ENCODE measurements around the gene RC3H2. TPM values are rescaled to one million over a fixed set of nuclear protein-coding genes. Genes with fewer than 3 reads are reported as not detected.

RC3H2 gene
- total and polyA plus RNA-seq, 2 of the 8 experiments (the other 6 are each of a cell fraction or from before 2014, with no cell fraction given), result 11.2 to 38.4 TPM

- Histone ChIP-seq H3K36me3 (ENCODE audit: control insufficient read depth in 2 of 4, insufficient read depth in 4 of 4, low read length in 3 of 4) (peaks cover 0 to 8% (median 1%) of the 10 kb centered on the region in 4 experiments; a peak in 4 of 8 replicates), H3K27ac (ENCODE audit: low read depth, low read length) (no peak overlapping the region), H4K5ac (ENCODE audit: insufficient read length, low read depth, low read length) (no peak overlapping the region), H2BK5ac (ENCODE audit: low read depth, low read length) (no peak overlapping the region), H3K4ac (replicated peaks; ENCODE audit: insufficient read length, low read depth, low read length) (no peak overlapping the region), H2AK5ac (ENCODE audit: low read depth, low read length) (no peak overlapping the region), H4K91ac (replicated peaks; ENCODE audit: insufficient read length, low read length) (no peak overlapping the region), H3K4me1 (replicated peaks in 1 of 4; ENCODE audit: control insufficient read depth in 3 of 4, insufficient read depth in 4 of 4, low read length in 3 of 4) (peaks cover 0 to 10% (median 2%) of the 10 kb centered on the region in 4 experiments; a peak in 3 of 7 replicates), H3K79me1 (ENCODE audit: low read depth, low read length) (0 out of 2 replicates have a peak, but pooled peaks cover 2% of the 10 kb centered on the region), H3K27me3 (replicated peaks in 1 of 4; ENCODE audit: control insufficient read depth in 3 of 4, extremely low read depth in 1 of 4, insufficient read depth in 3 of 4, low read length in 3 of 4) (no peaks in the 10 kb centered on the region), H3K4me3 (ENCODE audit: extremely low read depth in 1 of 4, insufficient read depth in 2 of 4, low read depth in 3 of 4, low read length in 4 of 4) (no peak overlapping the region), H3K23me2 (ENCODE audit: low read depth, low read length) (no peaks in the 10 kb centered on the region), H3K23ac (ENCODE audit: insufficient read length) (no peak overlapping the region), H4K8ac (ENCODE audit: extremely low read depth, insufficient read depth, low read length) (no peak overlapping the region), H3K9ac (replicated peaks in 1 of 4; ENCODE audit: extremely low read depth in 1 of 4, low read depth in 3 of 4, low read length in 3 of 4) (no peak overlapping the region), H3K18ac (ENCODE audit: extremely low read depth, low read length) (no peak overlapping the region), H3K56ac (replicated peaks; ENCODE audit: insufficient read length, low read depth, low read length) (no peak overlapping the region), H2BK12ac (ENCODE audit: low read depth, low read length) (no peak overlapping the region), H2AFZ (ENCODE audit: low read length) (no peak overlapping the region), H3K9me3 (ENCODE audit: insufficient read depth in 2 of 2, low read depth in 1 of 2, low read length in 1 of 2) (no peaks in the 10 kb centered on the region), H3K4me2 (ENCODE audit: insufficient read depth in 1 of 2, low read depth in 2 of 2, low read length in 2 of 2) (no peak overlapping the region), H3K79me2 (ENCODE audit: control insufficient read depth in 1 of 2, insufficient read depth in 2 of 2, low read length in 2 of 2) (peaks cover 6 to 74% of the 10 kb centered on the region in 2 experiments; a peak in 3 of 4 replicates), H3K14ac (ENCODE audit: insufficient read length) (no peak overlapping the region), H2BK20ac (ENCODE audit: low read length) (no peak overlapping the region), H2BK15ac (ENCODE audit: low read length) (no peak overlapping the region), H2BK120ac (replicated peaks; ENCODE audit: low read depth, low read length) (no peak overlapping the region), H4K20me1 (replicated peaks in 1 of 2; ENCODE audit: control insufficient read depth in 1 of 2, insufficient read depth in 2 of 2, low read length in 2 of 2) (peaks cover 0 to 2% of the 10 kb centered on the region in 2 experiments)
- FAIRE-seq, result no peak
- POLR2A ChIA-PET (ENCODE audit: partially characterized antibody), result interaction anchor here (1.1 kb wide), 2 partner anchors 14 to 20 kb away, joined by 3 read pairs; partner anchors contain the start of gene RABGAP1
- DNase-seq (ENCODE audit: low read depth in 1 of 2, low spot score in 2 of 2), result no peak
- CTCF ChIA-PET (ENCODE audit: partially characterized antibody), result no interaction called here
- TF ChIP-seq EZH2 (IDR thresholded peaks at IDR 0.05; ENCODE audit: low read depth, low read length, severe bottlenecking), result no peak
- no peak for TF ChIP-seq CEBPB (IDR thresholded peaks at IDR 0.05; ENCODE audit: low read depth, low read length)
- no peak for TF ChIP-seq CHD1 (IDR thresholded peaks at IDR 0.05; ENCODE audit: low read depth, low read length)
- TF ChIP-seq TBP (IDR thresholded peaks at IDR 0.05; ENCODE audit: low read depth, low read length), result no peak
- no peak for TF ChIP-seq JUN (IDR thresholded peaks at IDR 0.05; ENCODE audit: low read depth, low read length)
- no peak for TF ChIP-seq ZNF274 (IDR thresholded peaks at IDR 0.05; ENCODE audit: borderline replicate concordance, extremely low read depth, low read length)
- no peak for TF ChIP-seq SAP30 (IDR thresholded peaks at IDR 0.05; ENCODE audit: insufficient read depth, insufficient replicate concordance, low read length)
- TF ChIP-seq GTF2F1 (IDR thresholded peaks at IDR 0.05; ENCODE audit: borderline replicate concordance, low read depth, low read length), result no peak
- no peak for TF ChIP-seq SUZ12 (IDR thresholded peaks at IDR 0.05; ENCODE audit: low read length)
- TF ChIP-seq TCF12 (IDR thresholded peaks at IDR 0.05; ENCODE audit: low read depth, low read length), result no peak
- no peak for TF ChIP-seq CTCF (IDR thresholded peaks at IDR 0.05; ENCODE audit: control extremely low read depth in 1 of 3, insufficient read depth in 1 of 3, low read depth in 1 of 3, low read length in 3 of 3)
- TF ChIP-seq BCL11A (IDR thresholded peaks at IDR 0.05; ENCODE audit: low read depth in 2 of 2, low read length in 2 of 2), result no peak
- no peak for TF ChIP-seq RFX5 (IDR thresholded peaks at IDR 0.05; ENCODE audit: borderline replicate concordance, low read depth, low read length)
Observed at GRCh38 chr9:122954253-122954691, 49.1 kb upstream of the RC3H2 start.
